ENCODE data around the gene ATAD3A.

ATAD3A gene

GRCh38 chr1:1578371-1578940 lies 66.5 kb downstream of the ATAD3A start (continued):
- no peak for TF ChIP-seq ZBTB10 (tag by site-specific recombination; IDR thresholded peaks at IDR 0.05)
- TF ChIP-seq BCL11A (tag by site-specific recombination; IDR thresholded peaks at IDR 0.05; ENCODE audit: low read depth) = no peak
- no peak for TF ChIP-seq PRDM10 (tag by site-specific recombination; IDR thresholded peaks at IDR 0.05)
- TF ChIP-seq ZNF155 (tag by site-specific recombination; IDR thresholded peaks at IDR 0.05) = no peak
- no peak for TF ChIP-seq SCRT2 (tag by site-specific recombination; IDR thresholded peaks at IDR 0.05)
- TF ChIP-seq ZSCAN16 (tag by site-specific recombination; IDR thresholded peaks at IDR 0.05) = no peak
- TF ChIP-seq ZNF548 (tag by site-specific recombination; IDR thresholded peaks at IDR 0.05) = no peak
- no peak for TF ChIP-seq ZNF513 (tag by site-specific recombination; IDR thresholded peaks at IDR 0.05)

- no peak overlapping the region for H3K27ac ChIP-seq (ENCODE audit: extremely low read depth, low read depth, low read length)
- POLR2A ChIA-PET = interaction anchor here (0.6 kb wide), 1 partner anchor 21 kb away, joined by 9 read pairs; no protein-coding TSS in a partner anchor
- no peaks in the 10 kb centered on the region for H3K36me3 ChIP-seq (ENCODE audit: control insufficient read depth in 2 of 2, insufficient read depth in 1 of 2, low read length in 2 of 2)
- no peak overlapping the region for H3K4me3 ChIP-seq (ENCODE audit: low read depth, low read length)
- no peaks in the 10 kb centered on the region for H3K4me1 ChIP-seq (ENCODE audit: control insufficient read depth, insufficient read depth, low read length)
- TF ChIP-seq INSM2 (tag by site-specific recombination; IDR thresholded peaks at IDR 0.05) = no peak
- TF ChIP-seq RBAK (tag by site-specific recombination; IDR thresholded peaks at IDR 0.05) = peak; percentile 75; the same call in 1 of the 2 replicates
- CTCF ChIA-PET = no interaction called here
- H3K9me3 ChIP-seq (ENCODE audit: control insufficient read depth, insufficient read depth, low read depth, low read length) = no peaks in the 10 kb centered on the region
Measured at GRCh38 chr1:1582585-1583346, 70.8 kb downstream of the ATAD3A start.

GRCh38 chr1:1583347-1584010 lies 71.5 kb downstream of the ATAD3A start:
- ChIA-PET CTCF (no interaction called here), POLR2A (interaction anchor here (0.6 to 0.7 kb wide), 2 partner anchors 20 to 48 kb away, joined by 3 to 9 read pairs; no protein-coding TSS in a partner anchor)
- Histone ChIP-seq H3K9me3 (ENCODE audit: control insufficient read depth, insufficient read depth, low read depth, low read length) (no peaks in the 10 kb centered on the region), H3K36me3 (ENCODE audit: control insufficient read depth in 2 of 2, insufficient read depth in 1 of 2, low read length in 2 of 2) (no peaks in the 10 kb centered on the region), H3K4me1 (ENCODE audit: control insufficient read depth, insufficient read depth, low read length) (no peaks in the 10 kb centered on the region), H3K27ac (ENCODE audit: extremely low read depth, low read depth, low read length) (no peak overlapping the region), H3K4me3 (ENCODE audit: low read depth, low read length) (no peak overlapping the region)
- TF ChIP-seq PRDM1 (tag by site-specific recombination; IDR thresholded peaks at IDR 0.05) = no peak
- no peak for TF ChIP-seq ZNF560 (tag by site-specific recombination; IDR thresholded peaks at IDR 0.05; ENCODE audit: borderline replicate concordance)
